ENCODE results near the gene KRTAP10-3. TPM values are rescaled to one million over a fixed set of nuclear protein-coding genes. Genes with fewer than 3 reads are reported as not detected.
"Not testable (repeated sequence)": the region's sequence is repeated elsewhere in the genome, so short reads cannot be mapped to it uniquely, and the experiment has no call there.

Gene KRTAP10-3
- total RNA-seq, 1 donor from 2014 or later: not detected

- Mint-ChIP-seq H3K27me3 (peaks cover 17% of the 10 kb centered on the region), H3K4me1 (no peaks in the 10 kb centered on the region), H3K9me3 (peaks cover 15% of the 10 kb centered on the region), H3K36me3 (ENCODE audit: low read depth) (no peaks in the 10 kb centered on the region), H3K27ac (no peak overlapping the region), H3K4me3 (no peak overlapping the region)
- intact Hi-C loops (cut with micrococcal nuclease): no loop called here
- POLR2A ChIA-PET: no interaction called here
- no peak for TF ChIP-seq CTCF (IDR thresholded peaks at IDR 0.05)
- DNase-seq (no peak), ATAC-seq (ENCODE audit: low read depth) (no peak)
- CTCF ChIA-PET: no interaction called here
Measured at GRCh38 chr21:44574457-44575306, 16.1 kb upstream of the KRTAP10-3 start.

GRCh38 chr21:44573630-44574456 is 15.2 kb upstream of the KRTAP10-3 start, which contains the start of gene KRTAP10-4:
Gene KRTAP10-4 (plus strand): TSS chr21:44573729. CDS start chr21:44573759, 30 bp downstream.
- H3K27ac Mint-ChIP-seq; ATAC-seq (ENCODE audit: low read depth); H3K4me1 Mint-ChIP-seq; DNase-seq; H3K4me3 Mint-ChIP-seq; intact Hi-C loops (cut with micrococcal nuclease); CTCF ChIA-PET; H3K36me3 Mint-ChIP-seq (ENCODE audit: low read depth): not testable (repeated sequence)
- peaks cover 15% of the 10 kb centered on the region for H3K27me3 Mint-ChIP-seq
- H3K9me3 Mint-ChIP-seq: peaks cover 15% of the 10 kb centered on the region
- POLR2A ChIA-PET: interaction anchor here (0.6 kb wide), 1 partner anchor 42 kb away, joined by 3 read pairs; no protein-coding TSS in a partner anchor

- no peaks in the 10 kb centered on the region for H3K36me3 Mint-ChIP-seq (ENCODE audit: low read depth)
- peaks cover 15% of the 10 kb centered on the region for H3K9me3 Mint-ChIP-seq
- H3K27me3 Mint-ChIP-seq: peaks cover 15% of the 10 kb centered on the region
- intact Hi-C loops (cut with micrococcal nuclease): no loop called here
- H3K4me3 Mint-ChIP-seq: no peak overlapping the region
- TF ChIP-seq CTCF (IDR thresholded peaks at IDR 0.05): no peak
- CTCF ChIA-PET: interaction anchor here (0.6 kb wide), 1 partner anchor 208 kb away, joined by 3 read pairs; no protein-coding TSS in a partner anchor
- ATAC-seq (ENCODE audit: low read depth) (no peak), DNase-seq (no peak)
- POLR2A ChIA-PET: interaction anchor here (0.6 kb wide), 1 partner anchor 42 kb away, joined by 3 read pairs; no protein-coding TSS in a partner anchor
- no peak overlapping the region for H3K27ac Mint-ChIP-seq
- no peaks in the 10 kb centered on the region for H3K4me1 Mint-ChIP-seq
Measured at GRCh38 chr21:44572959-44573583, 14.5 kb upstream of the KRTAP10-3 start.

GRCh38 chr21:44571844-44572782 is 13.5 kb upstream of the KRTAP10-3 start:
- no peak overlapping the region for H3K4me3 Mint-ChIP-seq
- H3K27ac Mint-ChIP-seq: no peak overlapping the region
- no peak for ATAC-seq (ENCODE audit: low read depth)
- no peaks in the 10 kb centered on the region for H3K36me3 Mint-ChIP-seq (ENCODE audit: low read depth)
- peaks cover 11% of the 10 kb centered on the region for H3K9me3 Mint-ChIP-seq
- TF ChIP-seq CTCF (IDR thresholded peaks at IDR 0.05): no peak
- POLR2A ChIA-PET: no interaction called here
- no peak for DNase-seq
- peaks cover 7% of the 10 kb centered on the region for H3K4me1 Mint-ChIP-seq
- CTCF ChIA-PET: no interaction called here
- intact Hi-C loops (cut with micrococcal nuclease): no loop called here
- peaks cover 15% of the 10 kb centered on the region for H3K27me3 Mint-ChIP-seq

GRCh38 chr21:44571296-44571695 is 12.7 kb upstream of the KRTAP10-3 start:
- intact Hi-C loops (cut with micrococcal nuclease): no loop called here
- H3K4me1 Mint-ChIP-seq: peaks cover 14% of the 10 kb centered on the region
- ChIA-PET CTCF (no interaction called here), POLR2A (no interaction called here)
- H3K4me3 Mint-ChIP-seq: no peak overlapping the region
- no peak for TF ChIP-seq CTCF (IDR thresholded peaks at IDR 0.05)
- no peak overlapping the region for H3K27ac Mint-ChIP-seq
- ATAC-seq (ENCODE audit: low read depth): no peak
- peaks cover 15% of the 10 kb centered on the region for H3K27me3 Mint-ChIP-seq
- peaks cover 6% of the 10 kb centered on the region for H3K9me3 Mint-ChIP-seq
- no peaks in the 10 kb centered on the region for H3K36me3 Mint-ChIP-seq (ENCODE audit: low read depth)
- no peak for DNase-seq
